GM21423 (cell line): ENCODE measurements around the gene CYYR1.

Experiments used
- ATAC-seq: cut with Tn5 transposase; IDR thresholded peaks from one replicate; pipeline ENCODE4 v1.9.1; 2021; ENCODE audit warnings: mild to moderate bottlenecking, moderate library complexity; ENCODE audit not compliant: unreplicated experiment

Gene CYYR1

DNA sequence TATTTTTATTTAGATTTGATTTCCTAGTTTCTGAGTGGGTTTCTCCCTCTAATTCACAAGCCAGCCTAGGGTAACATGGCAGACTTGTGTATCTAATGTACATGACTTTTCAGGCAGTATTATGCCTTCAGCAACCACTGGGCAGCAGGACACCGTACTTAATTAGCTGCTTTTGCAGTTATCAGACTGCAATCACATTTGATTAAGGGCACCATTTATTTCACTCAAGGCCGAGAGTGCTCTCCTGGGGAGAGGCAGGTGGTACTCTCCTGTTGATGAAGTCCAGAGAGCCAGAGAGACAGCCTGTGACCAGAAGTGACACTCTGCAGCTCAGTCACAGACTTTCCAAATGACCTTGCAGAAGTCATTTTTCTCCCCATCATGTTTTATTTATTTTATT, 18.7 kb downstream of the CYYR1 start:
- no peak for ATAC-seq

DNA sequence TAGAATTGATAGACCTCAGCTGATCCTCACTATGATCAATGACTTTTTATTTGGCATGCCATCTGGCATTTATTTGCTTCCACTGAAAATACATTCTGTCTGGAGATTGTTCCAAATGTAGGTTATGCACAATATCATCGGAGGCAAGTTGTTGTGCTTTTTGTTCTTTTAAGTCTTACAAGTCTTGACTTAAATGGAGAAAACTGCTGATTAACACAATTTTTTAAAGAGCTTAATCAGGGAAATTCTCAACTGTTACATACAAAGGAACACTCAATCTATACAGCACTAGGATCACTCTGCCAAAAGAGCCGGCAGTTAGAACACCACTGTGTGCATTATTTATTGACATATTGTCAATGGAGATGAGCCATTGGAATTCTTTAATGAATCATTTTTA, 19.2 kb downstream of the CYYR1 start:
- ATAC-seq = no peak

DNA sequence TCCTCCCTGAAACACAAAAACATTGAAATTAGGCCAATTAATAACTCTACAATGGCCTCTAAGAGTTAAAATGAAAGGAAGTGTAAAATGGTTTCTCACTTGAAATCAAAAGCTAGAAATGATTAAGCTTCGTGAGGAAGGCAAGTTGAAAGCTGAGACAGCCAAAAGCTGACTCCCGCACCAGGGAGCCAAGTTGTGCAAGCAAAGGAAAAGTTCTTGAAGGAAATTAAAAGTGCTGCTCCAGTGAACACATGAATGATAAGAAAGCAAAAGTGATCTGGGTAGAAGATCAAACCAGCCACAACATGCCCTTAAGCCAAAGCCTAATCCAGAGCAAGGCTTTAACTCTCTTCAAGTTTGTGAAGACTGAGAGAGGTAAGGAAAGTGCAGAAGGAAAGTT, 22.8 kb downstream of the CYYR1 start:
- no peak for ATAC-seq

DNA sequence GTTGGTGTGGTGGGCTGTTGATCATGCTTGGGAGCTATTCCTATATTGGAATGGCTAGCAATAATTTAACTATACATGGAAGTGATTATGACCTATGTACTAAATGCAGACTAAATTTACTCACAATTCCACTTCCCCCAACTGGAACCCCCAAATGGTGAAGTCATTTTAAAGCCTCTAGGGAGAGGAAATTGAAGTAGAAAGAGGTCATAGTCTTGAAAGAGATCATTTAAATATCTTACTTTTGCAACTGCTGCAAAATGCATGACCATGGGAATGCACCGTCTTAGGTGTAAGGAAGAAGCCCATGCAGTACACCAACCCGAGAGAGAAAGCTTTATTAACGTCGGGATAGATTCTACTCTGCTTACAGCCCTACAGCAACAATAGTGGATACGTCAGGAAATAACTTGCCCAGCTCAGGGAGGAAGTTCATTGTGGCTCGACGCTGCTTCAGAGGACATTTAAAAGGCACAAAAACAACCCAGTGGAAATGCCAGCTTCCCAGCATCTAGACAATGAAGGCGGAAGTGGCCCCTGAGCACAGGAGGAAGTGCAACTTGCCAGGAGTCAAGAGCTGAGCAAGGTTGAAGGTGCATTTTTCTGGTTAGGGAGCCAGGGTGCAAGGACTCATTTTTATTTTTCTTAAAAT, 26.5 kb downstream of the CYYR1 start:
- no peak for ATAC-seq

DNA sequence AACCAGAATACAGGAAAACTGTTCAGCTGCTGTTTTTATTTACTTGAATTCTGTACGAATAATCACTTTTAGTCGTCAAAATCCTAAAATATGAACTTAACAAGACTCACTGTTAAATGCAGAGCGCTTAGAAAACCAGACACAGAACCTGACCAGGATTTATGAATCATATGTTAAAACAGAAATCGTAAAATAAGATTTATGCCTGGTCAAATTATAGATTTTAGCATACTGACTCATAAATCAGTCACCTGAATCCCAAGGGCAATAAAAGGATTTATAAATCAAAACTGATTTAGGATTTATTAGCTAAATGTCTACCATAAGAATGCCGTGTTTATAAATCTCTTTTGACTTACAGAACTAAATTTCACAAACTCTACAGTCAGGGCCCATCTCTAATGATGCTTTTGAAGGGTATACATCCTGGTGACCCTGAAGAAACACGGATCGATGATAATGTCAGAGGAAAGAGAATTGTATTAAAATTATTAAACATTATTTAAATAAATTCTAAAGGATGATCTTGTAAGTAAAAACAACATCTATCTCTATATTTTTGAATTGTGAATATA, 28.8 kb downstream of the CYYR1 start:
- no peak for ATAC-seq

DNA sequence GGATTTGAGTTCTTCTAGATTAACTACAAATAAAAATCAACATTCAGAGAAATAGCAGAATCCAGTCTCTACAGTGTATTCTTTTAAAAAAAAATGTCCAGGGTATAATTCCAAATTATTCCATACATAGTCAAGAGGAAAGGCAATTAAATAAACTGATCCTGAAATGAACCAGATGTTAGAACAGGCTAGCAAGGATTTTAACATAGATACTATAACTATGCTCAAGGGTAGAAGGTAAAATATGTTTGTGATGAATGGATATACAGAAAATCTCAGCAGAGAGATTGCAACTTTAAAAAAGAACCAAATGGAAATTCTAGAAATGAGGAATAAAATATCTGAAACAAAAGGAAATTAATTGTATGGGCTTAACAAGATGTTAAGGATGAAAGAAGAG, 32.4 kb downstream of the CYYR1 start:
- no peak for ATAC-seq

DNA sequence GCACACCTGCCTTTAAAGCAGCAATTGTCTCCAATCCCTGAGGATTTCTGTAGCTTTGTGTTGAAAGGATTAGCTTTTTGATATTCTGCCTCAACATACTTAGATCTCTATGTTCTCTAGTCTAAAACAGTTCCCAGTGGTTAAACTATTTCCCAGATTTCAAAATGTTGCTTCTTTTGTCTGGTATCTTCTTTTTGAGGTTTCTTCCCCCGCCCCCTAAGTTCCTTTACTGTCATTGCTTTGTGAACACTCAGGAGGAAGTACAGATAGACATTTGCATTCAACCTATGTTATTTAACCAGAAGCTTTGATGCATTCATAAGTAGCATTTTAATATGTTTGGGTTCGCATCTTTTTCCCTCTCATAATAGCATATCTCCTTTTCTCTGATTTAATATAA, 33.5 kb downstream of the CYYR1 start:
- no peak for ATAC-seq

DNA sequence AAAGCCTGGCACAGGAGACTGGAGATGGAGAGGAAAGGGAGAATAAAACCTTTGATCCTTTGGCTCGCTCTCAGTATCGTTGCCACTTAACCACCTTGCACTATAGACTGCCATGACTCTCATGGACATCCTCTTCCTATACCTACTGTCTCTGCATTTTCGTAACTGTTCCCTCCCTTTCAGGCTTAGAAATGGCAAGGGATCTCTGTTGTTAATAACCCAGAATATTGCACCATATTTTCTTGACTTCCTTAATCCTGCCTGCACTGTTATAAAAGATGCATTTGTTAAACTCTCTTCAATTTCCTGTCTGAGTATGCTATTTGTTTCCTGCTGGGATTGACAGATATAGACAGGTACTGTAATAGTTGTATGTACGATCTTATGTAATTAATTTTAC, 38.6 kb downstream of the CYYR1 start:
- ATAC-seq = no peak

DNA sequence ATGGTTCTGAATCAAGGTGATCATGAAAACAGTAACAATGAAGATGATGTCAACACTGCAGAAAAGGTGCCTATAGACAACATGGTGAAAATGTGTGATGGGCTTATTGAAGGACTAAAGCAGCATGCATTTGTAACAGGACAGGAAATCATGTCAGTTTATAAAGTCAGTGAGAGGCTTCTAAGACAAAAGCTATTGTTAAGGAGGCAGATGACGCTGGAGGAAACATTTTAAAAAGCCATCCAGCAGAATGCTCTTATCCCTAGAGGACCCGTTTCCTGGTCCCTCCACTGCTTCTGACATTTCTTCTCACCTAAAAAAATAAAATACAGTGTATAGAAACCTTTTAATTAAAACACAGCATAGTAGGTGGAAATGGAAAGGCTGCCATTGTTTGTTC, 40.9 kb downstream of the CYYR1 start:
- ATAC-seq = no peak

DNA sequence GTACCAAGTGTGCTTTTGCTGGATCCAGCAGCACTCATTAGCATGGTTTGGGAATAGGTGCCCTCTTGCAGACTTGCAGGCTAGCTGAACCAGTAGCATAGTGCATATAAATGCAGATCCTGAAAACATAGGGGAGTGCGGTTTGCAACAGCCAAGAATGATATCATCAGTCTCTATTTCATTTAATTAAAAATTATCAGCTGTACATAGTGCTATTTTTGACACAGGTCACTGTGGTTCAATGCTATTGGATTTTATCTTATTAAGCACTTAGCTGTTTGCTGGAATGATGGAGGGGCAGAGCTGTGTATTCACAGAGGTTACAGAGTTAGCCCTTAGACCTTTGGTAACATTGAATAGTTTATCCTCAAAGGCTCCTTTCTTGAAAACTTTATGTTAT, 43.6 kb downstream of the CYYR1 start:
- no peak for ATAC-seq

DNA sequence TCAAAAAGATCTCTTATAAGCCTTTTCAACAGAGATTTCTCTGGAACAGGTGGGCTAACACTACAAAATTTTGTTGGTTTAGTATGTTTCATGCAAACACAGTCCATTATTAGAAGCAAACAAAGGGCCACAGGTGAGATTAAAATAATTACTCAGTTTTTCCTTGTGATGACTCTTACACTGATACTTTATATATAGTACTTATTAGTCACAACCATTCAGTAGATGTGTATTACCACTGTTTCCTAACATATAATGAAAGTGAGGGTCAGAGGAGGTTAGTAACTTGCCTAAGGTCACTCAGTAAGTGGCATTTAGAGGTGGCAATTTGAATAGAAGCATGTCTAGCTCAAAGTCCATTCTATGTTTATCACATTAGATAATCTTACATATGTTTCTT, 44.2 kb downstream of the CYYR1 start:
- no peak for ATAC-seq

DNA sequence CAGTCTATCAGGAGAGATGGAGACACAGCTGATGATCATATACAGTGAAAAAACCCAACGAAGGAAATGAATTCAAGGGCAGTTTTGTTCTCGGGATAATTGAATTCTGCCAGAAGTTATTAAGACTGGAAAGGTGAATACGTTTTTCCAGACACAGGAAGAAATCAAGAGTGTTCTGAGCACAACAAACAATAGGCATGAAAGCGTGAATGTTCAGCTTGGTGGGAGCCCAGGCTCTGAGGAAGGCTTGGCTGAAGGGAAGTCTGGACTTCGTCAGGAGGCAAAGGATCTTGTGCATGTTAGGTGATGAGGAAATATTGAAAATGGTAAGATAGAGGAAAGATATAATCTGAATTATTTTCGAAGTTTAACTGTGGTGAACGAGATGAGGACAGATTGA, 50.4 kb downstream of the CYYR1 start:
- ATAC-seq = no peak

DNA sequence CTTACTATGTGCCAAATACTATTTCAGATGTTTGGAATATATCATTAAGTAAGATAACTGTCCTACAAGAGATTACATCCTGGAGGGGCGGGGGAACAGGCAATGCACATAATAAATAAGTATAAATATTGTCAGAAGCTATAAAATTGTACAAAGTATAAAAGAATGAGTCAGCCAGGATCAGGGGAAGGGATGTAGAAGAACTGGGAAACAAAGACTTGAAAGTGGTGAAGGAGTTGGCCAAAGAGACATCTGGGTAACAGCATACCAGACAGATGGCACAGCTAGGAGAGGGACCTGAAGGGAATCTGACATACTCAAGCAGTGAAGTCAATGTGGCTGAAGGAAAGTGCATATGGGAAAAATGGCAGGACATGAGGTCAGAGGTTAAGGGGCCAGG, 53.9 kb downstream of the CYYR1 start:
- no peak for ATAC-seq

DNA sequence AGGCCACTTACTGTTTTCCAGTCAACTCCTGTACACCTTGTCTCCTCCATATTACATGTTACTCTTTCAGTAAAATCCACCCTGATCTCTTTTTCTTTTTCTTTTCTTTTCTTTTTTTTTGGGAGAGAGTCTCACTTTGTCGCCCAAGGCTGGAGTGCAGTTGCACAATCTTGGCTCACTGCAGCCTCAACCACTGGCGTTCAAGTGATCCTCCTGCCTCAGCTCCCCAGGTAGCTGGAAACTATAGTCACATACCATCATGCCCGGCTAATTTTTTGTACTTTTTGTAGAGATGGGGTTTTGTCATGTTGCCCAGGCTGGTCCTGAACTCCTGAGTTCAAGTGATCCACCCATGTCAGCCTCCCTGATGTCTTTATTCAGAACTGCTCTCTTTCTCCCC, 57.8 kb downstream of the CYYR1 start:
- no peak for ATAC-seq

DNA sequence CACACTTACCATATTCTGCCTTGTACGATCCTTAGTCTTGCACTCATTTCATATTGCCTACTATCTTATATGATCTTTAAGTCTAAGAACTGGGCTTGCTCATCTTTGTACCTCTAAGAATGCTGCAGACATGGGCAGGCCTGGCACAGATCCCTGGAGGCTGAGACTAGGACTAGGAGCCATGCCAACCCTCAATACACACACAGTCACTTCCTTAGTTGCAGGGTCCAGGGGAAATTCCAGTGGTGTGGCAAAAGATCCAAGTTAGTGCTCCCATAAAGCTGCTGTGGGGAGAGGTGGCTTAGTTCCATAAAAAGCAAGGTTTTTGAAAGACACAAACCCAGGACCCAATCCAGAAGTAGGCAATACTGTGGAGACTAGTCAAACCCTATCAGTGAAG, 59.9 kb downstream of the CYYR1 start:
- ATAC-seq = no peak

DNA sequence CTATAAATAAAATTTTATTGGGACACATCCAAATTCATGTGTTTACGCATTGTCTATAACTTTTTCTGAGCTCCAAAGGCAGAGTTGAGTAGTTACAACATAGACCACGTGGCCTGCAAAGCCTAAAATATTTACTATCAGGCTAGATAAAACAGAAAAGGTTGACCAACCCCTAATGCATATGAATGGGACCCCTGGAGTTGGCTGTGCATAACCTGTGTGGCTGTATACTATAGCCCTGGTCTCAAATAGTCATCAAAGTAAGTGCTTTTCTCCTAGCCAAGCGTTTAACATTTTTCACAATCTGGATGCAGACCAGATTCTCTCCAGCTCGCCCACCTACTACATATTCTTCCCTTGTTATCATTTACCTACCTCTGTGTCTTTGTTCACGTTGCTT, 60.4 kb downstream of the CYYR1 start:
- ATAC-seq = no peak

DNA sequence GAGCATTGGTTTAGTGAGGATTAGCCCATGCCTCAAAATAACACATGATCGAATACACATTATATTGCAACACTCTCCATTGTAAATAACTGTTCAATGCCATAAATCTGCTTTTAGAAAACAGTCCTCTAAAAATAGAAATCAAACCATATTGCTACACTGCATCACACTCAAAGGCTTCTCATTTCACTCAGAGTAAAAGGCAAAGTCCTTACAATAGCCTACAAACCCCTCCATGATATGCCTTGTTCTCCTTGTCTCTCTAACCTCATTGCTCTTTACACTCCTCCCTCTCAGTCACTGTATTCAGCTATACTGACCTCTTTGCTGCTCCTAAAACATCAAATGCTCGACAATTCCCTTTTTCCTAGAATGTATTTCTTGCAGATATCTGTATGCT, 64.2 kb downstream of the CYYR1 start:
- ATAC-seq = no peak

DNA sequence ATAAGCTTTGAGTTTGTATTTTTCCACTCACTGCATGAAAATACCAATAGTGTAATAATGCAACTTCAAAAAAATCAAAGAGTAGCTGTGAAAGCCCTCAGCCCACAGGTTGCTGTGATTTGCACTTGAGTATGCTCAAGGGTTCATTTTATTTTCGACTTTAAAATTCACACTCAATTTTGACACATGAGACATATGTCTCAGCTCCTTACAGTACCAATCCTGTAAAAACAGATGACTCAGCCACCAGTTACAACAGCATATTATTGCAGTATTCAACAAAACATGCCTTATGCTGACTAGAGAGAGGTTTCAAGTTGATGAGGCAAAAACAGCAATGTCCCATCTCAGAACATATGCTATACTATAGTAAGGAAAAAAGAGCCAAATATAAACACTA, 66.1 kb downstream of the CYYR1 start:
- ATAC-seq = no peak

DNA sequence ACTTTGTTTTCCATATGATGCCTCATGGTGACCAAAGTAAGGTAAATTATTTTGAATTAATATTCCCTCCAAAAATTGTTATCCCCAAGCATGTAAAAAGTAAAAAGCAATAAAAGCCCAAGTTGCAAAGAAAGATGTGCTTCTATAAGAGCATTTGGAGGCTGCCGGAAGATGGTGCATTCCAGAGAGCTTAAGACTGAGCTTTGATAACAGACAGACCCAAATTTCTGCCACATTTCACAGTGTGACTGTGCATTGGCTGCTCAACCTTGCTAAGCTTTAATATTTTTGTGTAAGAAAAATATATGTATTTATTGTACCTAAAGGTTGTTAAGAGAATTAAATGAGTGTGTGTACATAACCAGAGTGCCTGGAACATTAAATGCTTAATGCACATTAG, 67.9 kb downstream of the CYYR1 start:
- ATAC-seq = no peak

DNA sequence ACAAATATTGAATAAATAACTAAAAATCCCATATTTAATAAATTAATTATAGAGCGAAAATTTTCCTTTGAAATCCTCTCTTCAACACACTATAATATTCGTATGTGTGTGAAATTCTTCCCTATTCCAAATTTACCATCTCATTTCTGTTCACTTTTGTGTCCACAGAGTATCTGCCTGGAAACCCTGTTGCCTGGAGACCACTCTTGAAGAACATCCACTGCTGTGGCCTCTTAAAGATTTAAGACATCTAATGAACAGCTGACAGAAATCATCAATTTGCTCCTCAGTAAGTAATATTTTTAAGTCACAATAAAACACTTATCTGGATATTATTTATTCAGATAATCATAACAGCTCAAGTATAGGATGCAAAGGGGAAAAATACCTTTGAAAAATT, 69.7 kb downstream of the CYYR1 start:
- ATAC-seq = no peak

DNA sequence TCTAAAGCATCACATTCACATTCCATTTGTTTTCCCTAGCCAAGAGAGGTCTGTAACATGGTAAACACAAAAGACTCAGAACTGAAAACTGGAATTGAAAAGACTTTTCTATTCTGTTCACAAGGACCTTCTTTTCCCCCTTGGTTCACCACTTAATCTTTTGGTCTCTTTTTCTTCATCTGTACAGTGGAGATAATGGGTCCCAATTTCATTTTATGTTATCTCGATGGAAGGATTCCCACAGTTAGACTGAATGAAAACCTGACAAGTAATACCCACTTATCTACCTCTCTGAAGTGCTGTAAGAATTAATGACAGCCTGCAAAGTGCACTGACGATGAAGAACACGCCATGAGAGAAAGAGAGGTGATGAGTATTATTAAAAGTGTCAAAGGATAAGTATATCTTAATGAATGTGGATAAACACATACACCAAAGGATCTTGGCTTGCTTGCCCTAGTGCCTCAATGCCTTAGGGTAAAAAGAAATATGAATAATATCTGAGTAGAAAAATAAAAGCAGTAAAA, 71.5 kb downstream of the CYYR1 start:
- ATAC-seq = no peak

DNA sequence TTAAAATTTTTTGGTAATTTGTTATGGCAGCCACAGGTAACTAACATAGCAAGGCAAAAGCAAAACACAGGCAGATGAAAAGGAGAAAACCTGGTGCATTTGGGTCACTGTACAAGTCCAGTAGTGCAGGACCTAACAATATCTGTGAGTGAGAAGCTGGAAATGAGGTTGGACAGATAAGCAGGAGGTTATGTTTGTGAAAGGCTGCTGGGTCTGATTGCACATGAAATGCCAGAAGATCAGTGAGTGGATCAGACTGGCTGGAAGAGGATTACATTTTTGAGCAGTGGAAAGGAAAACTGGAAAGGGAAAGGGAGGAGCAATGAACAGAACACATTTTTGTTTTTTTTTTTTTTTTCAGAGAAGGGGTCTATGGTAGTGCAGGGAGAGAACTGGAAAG, 73.6 kb downstream of the CYYR1 start:
- ATAC-seq = no peak

DNA sequence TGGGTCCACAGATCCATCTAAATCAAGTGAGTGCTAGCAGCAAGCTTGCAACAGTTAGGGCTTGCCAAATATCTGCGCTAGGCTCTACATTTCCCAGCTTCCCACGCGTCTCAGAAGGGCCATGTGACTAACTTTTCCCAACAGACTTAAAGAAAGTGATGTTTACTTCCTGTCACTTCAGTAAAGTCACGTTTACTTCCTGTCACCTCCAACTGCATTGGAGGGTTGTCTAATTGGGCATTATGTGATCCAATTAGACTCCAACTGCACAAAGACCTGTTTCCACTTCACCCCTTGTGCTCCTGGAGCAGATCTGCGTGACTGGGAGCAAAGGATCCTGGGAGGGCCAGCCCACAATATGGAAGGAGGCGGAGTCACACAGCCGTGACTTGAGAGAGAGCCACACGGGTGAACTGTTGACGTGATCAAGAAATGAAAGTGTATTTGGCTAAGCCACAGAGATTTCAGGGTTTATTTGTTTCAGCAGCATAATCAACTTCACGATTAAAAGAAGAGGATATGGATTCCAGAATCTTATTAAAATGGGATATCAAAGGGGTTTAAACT, 77.7 kb downstream of the CYYR1 start:
- ATAC-seq = no peak
